SKM-1 treated with dmso at 0.1 percent for 144 hours (cell line): ENCODE measurements around the gene CALY.

Source experiments
- DNase-seq: peaks from one replicate; lab custom pipeline; 2025; ENCODE audit not compliant: unreplicated experiment; lab: John Stamatoyannopoulos, UW

CALY gene

GRCh38 chr10:133274751-133275683 lies 61.7 kb downstream of the CALY start:
- peak; percentile 45 for DNase-seq
